ENCODE measurements around the gene MYL4.

Gene MYL4

DNA sequence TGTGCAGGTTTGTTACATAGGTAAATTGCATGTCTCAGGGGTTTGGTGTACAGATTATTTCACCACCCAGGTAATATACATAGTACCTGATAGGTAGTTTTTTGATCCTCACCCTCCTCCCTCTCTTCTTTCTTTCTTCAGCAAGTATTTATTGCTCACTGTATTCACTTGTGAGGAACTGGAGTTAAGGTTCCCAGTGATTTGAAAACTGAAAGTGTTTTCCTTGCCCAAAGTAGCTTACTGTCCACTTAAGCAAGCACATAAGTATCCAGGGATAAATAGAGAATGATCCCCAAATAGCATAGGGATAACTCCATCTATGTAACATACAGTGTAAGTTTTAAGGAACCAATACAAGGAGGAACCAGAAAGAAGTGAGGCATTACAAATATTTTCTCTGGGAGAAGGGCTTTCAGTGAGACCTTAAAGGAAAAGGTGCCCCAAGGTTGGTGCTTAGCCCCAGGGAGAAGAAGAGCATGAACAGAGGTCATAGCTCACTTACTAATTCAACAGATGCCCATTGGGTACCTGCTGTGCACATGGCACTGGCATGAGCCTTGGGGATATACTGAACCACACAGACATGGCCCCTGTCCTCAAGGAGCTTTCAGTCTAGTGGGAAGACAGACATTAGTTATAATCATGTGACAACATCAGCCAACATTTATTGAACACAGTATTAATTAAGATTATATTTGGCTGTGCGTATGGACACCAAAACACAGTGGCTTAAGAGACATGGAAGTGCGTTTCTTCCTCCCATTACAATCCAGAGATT lies 17.0 kb downstream of the MYL4 start:
- TF ChIP-seq GATA2 (IDR thresholded peaks at IDR 0.05; ENCODE audit: low read depth, low read length) (no peak), GATA3 (IDR thresholded peaks at IDR 0.05; ENCODE audit: low read depth, low read length) (no peak)

GRCh38 chr17:47227862-47228261 lies 18.7 kb downstream of the MYL4 start:
- TF ChIP-seq GATA3 (IDR thresholded peaks at IDR 0.05; ENCODE audit: low read depth, low read length) (no peak), GATA2 (IDR thresholded peaks at IDR 0.05; ENCODE audit: low read depth, low read length) (no peak)

DNA sequence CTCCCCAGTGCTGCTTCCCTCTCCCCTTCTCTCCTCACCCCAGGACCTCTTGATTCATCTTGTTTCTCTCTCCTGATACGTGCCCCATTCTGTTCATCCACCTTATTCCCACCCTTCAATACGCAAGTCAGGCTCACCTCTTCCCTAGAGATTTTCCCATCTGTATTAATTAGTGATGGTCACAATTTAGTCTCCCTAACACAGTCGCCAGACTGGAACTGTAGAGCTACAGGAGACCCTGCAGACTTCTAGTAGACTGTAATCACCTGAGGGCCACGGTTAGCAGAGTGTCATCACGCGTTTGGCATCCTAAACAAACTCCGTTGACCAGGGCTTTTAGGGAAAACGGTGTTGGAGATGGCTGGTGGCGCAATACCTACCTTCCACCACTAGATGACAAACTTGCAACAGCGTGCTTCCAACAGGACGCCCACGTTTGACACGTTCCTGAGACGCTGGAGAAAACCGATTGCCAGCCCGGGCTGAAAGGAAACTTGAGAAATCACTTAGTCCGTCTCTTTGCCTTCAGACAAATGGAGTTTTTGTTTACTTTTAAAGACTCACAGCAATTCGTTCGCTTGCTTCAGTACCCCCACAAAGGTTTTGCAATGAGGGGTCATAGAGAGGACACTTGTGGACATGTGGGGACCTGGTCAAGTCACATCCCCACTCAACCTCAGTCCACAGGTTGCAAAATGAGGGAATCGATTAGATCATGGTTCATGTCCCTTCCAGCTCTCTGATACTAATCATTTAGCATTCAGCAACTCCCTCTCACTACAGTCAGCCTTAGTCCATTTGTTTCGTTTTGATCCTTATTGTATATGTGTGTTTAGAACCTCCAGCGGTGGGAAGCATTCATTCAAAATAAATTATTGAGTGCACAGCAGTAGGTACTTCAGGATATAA lies 20.6 kb downstream of the MYL4 start:
- no peak for TF ChIP-seq GATA3 (IDR thresholded peaks at IDR 0.05; ENCODE audit: low read depth, low read length)

DNA sequence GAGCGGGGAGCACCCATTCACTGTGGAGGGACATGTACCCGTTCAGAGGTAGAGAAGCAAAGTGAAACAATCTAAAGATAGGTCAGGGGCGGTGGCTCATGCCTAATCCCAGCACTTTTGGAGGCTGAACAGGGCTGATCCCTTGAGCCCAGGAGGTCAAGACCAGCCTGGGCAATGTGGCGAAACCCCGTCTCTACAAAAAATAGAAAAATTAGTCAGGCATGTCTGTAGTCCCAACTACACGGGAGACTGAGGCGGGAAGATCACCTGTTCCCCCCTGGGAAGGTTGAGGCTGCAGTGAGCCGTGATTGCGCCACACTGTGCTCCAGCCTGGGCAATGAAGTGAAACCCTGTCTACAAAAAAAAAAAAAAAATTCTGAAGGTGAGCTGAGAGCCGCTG lies 21.7 kb downstream of the MYL4 start:
- TF ChIP-seq GATA3 (IDR thresholded peaks at IDR 0.05; ENCODE audit: low read depth, low read length): no peak
- TF ChIP-seq GATA2 (IDR thresholded peaks at IDR 0.05; ENCODE audit: low read depth, low read length): no peak

GRCh38 chr17:47231334-47231733 lies 22.2 kb downstream of the MYL4 start:
- TF ChIP-seq GATA3 (IDR thresholded peaks at IDR 0.05; ENCODE audit: low read depth, low read length) (no peak), GATA2 (IDR thresholded peaks at IDR 0.05; ENCODE audit: low read depth, low read length) (no peak)

DNA sequence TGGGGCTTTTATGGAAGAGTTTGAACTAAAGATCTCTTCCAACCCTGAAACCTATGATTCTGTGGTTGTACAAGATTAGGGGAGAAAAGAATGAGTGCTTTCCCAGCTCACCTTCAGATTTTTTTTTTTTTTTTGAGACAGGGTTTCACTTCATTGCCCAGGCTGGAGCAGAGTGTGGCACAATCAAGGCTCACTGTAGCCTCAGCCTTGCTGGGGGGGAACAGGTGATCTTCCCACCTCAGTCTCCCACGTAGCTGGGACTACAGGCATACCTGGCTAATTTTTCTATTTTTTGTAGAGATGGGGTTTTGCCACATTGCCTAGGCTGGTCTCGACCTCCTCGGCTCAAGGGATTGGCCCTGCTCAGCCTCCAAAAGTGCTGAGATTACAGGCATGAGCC lies 22.7 kb downstream of the MYL4 start:
- TF ChIP-seq GATA3 (IDR thresholded peaks at IDR 0.05; ENCODE audit: low read depth, low read length): no peak
- no peak for TF ChIP-seq GATA2 (IDR thresholded peaks at IDR 0.05; ENCODE audit: low read depth, low read length)

DNA sequence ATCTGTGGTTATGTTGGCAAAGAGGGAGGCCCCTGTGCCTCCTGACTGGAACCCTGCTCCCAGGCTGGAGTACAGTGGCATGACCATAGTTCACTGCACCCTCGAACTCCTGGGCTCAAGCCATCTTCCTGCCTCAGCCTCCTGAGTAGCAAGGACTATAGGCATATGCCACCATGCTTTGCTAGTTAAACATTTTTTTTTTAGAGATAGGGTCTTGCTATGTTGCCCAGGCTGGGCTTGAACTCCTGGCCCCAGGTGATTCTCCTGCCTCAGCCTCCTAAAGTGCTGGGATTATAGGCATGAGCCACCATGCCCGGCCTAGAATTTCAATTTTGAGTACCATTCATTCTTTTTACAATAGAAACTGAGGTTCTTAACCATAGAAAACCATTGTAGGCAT lies 23.3 kb downstream of the MYL4 start:
- TF ChIP-seq GATA3 (IDR thresholded peaks at IDR 0.05; ENCODE audit: low read depth, low read length) (no peak), GATA2 (IDR thresholded peaks at IDR 0.05; ENCODE audit: low read depth, low read length) (no peak)

GRCh38 chr17:47235506-47235905 lies 26.4 kb downstream of the MYL4 start:
- no peak for TF ChIP-seq GATA2 (IDR thresholded peaks at IDR 0.05; ENCODE audit: low read depth, low read length)
- TF ChIP-seq GATA3 (IDR thresholded peaks at IDR 0.05; ENCODE audit: low read depth, low read length): no peak

GRCh38 chr17:47235923-47236322 lies 26.8 kb downstream of the MYL4 start:
- no peak for TF ChIP-seq GATA3 (IDR thresholded peaks at IDR 0.05; ENCODE audit: low read depth, low read length)
- no peak for TF ChIP-seq GATA2 (IDR thresholded peaks at IDR 0.05; ENCODE audit: low read depth, low read length)

DNA sequence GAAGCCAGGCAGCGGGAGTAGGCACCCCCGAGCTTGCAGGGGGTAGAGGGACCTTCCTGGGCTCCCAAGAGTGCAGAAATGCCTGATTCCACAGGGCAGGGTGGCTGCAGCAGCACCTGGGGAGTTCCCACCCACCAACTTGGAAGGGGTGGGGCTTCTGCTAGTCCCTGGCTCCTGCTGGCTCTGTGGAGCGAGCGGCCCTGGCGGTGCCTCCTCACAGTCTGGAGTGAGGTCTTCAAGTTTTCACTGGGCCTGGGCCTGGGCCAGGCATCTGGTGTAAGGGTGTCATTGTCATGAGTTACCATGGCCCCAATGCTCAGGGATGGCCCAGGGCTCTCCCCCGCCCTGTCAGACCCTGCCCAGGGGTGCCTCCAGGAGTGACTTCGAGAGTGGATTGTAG lies 28.7 kb downstream of the MYL4 start:
- TF ChIP-seq GATA2 (IDR thresholded peaks at IDR 0.05; ENCODE audit: low read depth, low read length) (no peak), GATA3 (IDR thresholded peaks at IDR 0.05; ENCODE audit: low read depth, low read length) (no peak)

DNA sequence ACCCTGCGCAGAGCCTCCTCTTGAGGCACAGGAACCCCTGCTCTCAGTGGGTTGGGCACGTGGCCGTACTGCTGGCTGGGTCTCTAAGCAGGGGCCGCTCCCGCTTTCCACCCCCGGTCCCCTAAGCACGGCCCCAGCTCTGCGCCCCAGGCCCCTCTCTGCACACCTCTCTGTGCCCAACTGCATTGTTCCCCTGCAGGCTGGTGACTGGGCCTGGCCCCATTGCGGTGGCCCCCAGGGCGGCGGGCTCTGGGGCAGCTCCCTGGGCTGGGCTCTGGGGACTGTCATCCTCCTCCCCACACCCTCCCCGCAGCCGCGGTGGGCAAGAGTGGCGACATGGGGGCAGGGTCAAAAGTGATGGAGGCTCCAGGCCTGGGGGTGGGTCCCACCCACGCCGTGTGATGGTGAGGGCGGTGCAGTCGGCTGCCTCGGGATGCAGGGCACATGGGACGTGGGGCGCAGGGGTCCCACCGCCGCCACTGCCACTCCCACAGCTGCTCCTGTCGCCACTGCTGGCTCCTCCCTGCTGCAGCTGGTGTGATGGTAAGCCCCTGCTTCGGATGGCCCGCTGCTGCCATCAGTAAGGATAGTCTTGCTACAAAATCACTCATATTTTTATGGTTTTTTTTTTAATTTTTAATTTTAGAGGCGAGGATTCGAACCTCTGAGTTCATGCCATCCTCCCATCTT lies 29.3 kb downstream of the MYL4 start:
- TF ChIP-seq GATA2 (IDR thresholded peaks at IDR 0.05; ENCODE audit: low read depth, low read length) (no peak), GATA3 (IDR thresholded peaks at IDR 0.05; ENCODE audit: low read depth, low read length) (no peak)

GRCh38 chr17:47239619-47239966 lies 30.4 kb downstream of the MYL4 start:
- TF ChIP-seq GATA2 (IDR thresholded peaks at IDR 0.05; ENCODE audit: low read depth, low read length) (no peak), GATA3 (IDR thresholded peaks at IDR 0.05; ENCODE audit: low read depth, low read length) (no peak)

GRCh38 chr17:47239967-47240651 lies 31.0 kb downstream of the MYL4 start:
- TF ChIP-seq GATA2 (IDR thresholded peaks at IDR 0.05; ENCODE audit: low read depth, low read length): no peak
- TF ChIP-seq GATA3 (IDR thresholded peaks at IDR 0.05; ENCODE audit: low read depth, low read length): no peak

- TF ChIP-seq GATA2 (IDR thresholded peaks at IDR 0.05; ENCODE audit: low read depth, low read length): no peak
- no peak for TF ChIP-seq GATA3 (IDR thresholded peaks at IDR 0.05; ENCODE audit: low read depth, low read length)
Measured at GRCh38 chr17:47240806-47241205, 31.7 kb downstream of the MYL4 start.
